ENCODE data around the gene LTBP1. TPM values are rescaled to one million over a fixed set of nuclear protein-coding genes. Genes with fewer than 3 reads are reported as not detected.

The LTBP1 gene
- total and polyA plus RNA-seq, 4 donors, result 5.8 to 57.6 (median 10.2) TPM

DNA sequence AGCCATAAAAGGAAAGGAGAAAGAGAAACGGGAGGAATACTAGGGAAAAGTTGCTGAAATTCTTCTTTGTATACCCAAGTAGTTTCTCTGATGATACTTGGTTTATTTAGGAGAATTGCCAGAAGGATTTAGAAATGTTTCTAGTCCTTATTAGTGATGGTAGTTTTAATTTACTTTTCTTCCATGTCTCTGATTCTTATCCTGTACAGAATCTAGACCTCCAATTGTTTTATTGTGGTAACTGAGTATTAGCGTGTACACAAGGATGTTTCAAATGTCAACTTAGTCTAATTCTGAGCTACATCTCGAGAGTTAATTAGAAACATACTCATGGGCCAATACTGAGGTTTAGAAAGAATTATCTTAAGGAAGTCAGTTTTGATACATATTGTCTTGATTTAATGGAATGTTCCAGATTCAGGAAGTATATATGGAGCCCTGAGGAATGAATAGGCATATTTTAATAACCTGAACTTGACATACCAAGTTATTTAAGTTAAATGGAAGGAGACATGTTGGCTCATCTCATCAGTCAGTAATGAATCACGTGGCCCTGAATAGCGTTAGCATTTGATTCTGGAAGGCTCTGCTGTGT lies 219.6 kb downstream of the LTBP1 start:
- Histone ChIP-seq H3K27me3 (ENCODE audit: control insufficient read depth in 4 of 4, insufficient read depth in 4 of 4, low read length in 3 of 4) (no peaks in the 10 kb centered on the region), H3K27ac (ENCODE audit: low read depth in 1 of 2, low read length in 2 of 2) (no peak overlapping the region), H3K4me3 (ENCODE audit: low read depth in 1 of 3, low read length in 3 of 3) (no peak overlapping the region), H3K9me3 (ENCODE audit: control insufficient read depth in 4 of 4, low read length in 3 of 4) (no peaks in the 10 kb centered on the region), H3K9ac (ENCODE audit: low read depth in 1 of 2, low read length in 2 of 2) (no peak overlapping the region), H3K36me3 (ENCODE audit: control insufficient read depth in 4 of 4, insufficient read depth in 3 of 4, low read depth in 1 of 4, low read length in 3 of 4) (no peaks in the 10 kb centered on the region), H3K4me1 (ENCODE audit: control insufficient read depth in 4 of 4, insufficient read depth in 4 of 4, low read length in 3 of 4) (no peaks in the 10 kb centered on the region)
- no peak for DNase-seq (ENCODE audit: low spot score)
- TF ChIP-seq, protein P1, sequence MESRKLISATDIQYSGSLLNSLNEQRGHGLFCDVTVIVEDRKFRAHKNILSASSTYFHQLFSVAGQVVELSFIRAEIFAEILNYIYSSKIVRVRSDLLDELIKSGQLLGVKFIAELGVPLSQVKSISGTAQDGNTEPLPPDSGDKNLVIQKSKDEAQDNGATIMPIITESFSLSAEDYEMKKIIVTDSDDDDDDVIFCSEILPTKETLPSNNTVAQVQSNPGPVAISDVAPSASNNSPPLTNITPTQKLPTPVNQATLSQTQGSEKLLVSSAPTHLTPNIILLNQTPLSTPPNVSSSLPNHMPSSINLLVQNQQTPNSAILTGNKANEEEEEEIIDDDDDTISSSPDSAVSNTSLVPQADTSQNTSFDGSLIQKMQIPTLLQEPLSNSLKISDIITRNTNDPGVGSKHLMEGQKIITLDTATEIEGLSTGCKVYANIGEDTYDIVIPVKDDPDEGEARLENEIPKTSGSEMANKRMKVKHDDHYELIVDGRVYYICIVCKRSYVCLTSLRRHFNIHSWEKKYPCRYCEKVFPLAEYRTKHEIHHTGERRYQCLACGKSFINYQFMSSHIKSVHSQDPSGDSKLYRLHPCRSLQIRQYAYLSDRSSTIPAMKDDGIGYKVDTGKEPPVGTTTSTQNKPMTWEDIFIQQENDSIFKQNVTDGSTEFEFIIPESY (IDR thresholded peaks at IDR 0.05), result no peak
- TF ChIP-seq SP1 (IDR thresholded peaks at IDR 0.05), result no peak
- WGBS, result 74% methylated on average over 5 of the region's 5 CpGs

DNA sequence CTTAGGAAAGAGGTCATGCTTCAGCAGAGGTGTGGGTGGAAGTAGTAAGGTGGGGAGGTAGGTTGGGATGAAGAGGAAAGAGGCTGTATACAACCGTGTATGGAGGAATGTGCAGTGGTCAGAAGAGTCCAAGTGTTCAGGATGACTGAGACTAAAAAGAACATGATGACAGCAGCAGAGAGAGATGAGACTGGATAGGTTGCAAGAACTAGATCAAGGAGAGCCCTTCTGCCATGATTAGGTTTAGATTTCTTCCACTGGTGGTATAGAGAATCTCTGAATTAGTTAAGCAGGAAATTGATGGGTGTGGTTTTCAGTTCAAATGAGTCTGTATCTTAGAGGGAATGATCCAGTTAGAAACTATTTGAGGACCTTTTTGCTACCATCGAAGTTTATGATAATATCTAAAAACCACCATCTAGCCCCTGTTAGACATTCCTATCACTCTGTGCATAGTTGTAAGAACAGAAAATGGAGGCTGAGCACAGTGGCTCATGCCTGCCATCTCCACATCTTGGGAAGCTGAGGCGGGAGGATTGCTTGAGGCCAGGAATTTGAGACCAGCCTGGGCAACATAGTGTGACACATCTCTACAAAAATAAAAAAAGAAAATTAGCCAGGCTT lies 221.0 kb downstream of the LTBP1 start:
- H3K9me3 ChIP-seq (ENCODE audit: control insufficient read depth in 4 of 4, low read length in 3 of 4), result no peaks in the 10 kb centered on the region
- H3K27ac ChIP-seq (ENCODE audit: low read depth in 1 of 2, low read length in 2 of 2), result no peak overlapping the region
- no peaks in the 10 kb centered on the region for H3K27me3 ChIP-seq (ENCODE audit: control insufficient read depth in 4 of 4, insufficient read depth in 4 of 4, low read length in 3 of 4)
- H3K4me1 ChIP-seq (ENCODE audit: control insufficient read depth in 4 of 4, insufficient read depth in 4 of 4, low read length in 3 of 4), result no peaks in the 10 kb centered on the region
- H3K4me3 ChIP-seq (ENCODE audit: low read depth in 1 of 3, low read length in 3 of 3), result no peak overlapping the region
- H3K9ac ChIP-seq (ENCODE audit: low read depth in 1 of 2, low read length in 2 of 2), result no peak overlapping the region
- WGBS, result 92% methylated on average over 3 of the region's 3 CpGs
- no peak for TF ChIP-seq GABPA (IDR thresholded peaks at IDR 0.05 in 1 of 2, conservative IDR thresholded peaks at IDR 0.05 in 1 of 2)
- no peak for TF ChIP-seq FOXA2 (IDR thresholded peaks at IDR 0.05)
- TF ChIP-seq NR2F2 (IDR thresholded peaks at IDR 0.05), result no peak
- no peak for TF ChIP-seq SP1 (IDR thresholded peaks at IDR 0.05)
- TF ChIP-seq YY1 (IDR thresholded peaks at IDR 0.05), result no peak
- TF ChIP-seq RXRA (IDR thresholded peaks at IDR 0.05), result no peak
- TF ChIP-seq TAF1 (conservative IDR thresholded peaks at IDR 0.05), result no peak
- TF ChIP-seq, protein P2, sequence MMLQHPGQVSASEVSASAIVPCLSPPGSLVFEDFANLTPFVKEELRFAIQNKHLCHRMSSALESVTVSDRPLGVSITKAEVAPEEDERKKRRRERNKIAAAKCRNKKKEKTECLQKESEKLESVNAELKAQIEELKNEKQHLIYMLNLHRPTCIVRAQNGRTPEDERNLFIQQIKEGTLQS (IDR thresholded peaks at IDR 0.05), result no peak
- TF ChIP-seq HNF4A (conservative IDR thresholded peaks at IDR 0.05), result no peak
- TF ChIP-seq EGR1 (IDR thresholded peaks at IDR 0.05; ENCODE audit: low read depth in 2 of 2), result no peak
- TF ChIP-seq, protein P3, sequence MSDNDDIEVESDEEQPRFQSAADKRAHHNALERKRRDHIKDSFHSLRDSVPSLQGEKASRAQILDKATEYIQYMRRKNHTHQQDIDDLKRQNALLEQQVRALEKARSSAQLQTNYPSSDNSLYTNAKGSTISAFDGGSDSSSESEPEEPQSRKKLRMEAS (IDR thresholded peaks at IDR 0.05), result no peak
- TF ChIP-seq, protein P1 (IDR thresholded peaks at IDR 0.05), result no peak
- TF ChIP-seq, protein P4, sequence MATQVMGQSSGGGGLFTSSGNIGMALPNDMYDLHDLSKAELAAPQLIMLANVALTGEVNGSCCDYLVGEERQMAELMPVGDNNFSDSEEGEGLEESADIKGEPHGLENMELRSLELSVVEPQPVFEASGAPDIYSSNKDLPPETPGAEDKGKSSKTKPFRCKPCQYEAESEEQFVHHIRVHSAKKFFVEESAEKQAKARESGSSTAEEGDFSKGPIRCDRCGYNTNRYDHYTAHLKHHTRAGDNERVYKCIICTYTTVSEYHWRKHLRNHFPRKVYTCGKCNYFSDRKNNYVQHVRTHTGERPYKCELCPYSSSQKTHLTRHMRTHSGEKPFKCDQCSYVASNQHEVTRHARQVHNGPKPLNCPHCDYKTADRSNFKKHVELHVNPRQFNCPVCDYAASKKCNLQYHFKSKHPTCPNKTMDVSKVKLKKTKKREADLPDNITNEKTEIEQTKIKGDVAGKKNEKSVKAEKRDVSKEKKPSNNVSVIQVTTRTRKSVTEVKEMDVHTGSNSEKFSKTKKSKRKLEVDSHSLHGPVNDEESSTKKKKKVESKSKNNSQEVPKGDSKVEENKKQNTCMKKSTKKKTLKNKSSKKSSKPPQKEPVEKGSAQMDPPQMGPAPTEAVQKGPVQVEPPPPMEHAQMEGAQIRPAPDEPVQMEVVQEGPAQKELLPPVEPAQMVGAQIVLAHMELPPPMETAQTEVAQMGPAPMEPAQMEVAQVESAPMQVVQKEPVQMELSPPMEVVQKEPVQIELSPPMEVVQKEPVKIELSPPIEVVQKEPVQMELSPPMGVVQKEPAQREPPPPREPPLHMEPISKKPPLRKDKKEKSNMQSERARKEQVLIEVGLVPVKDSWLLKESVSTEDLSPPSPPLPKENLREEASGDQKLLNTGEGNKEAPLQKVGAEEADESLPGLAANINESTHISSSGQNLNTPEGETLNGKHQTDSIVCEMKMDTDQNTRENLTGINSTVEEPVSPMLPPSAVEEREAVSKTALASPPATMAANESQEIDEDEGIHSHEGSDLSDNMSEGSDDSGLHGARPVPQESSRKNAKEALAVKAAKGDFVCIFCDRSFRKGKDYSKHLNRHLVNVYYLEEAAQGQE (IDR thresholded peaks at IDR 0.05), result no peak
- H3K36me3 ChIP-seq (ENCODE audit: control insufficient read depth in 4 of 4, insufficient read depth in 3 of 4, low read depth in 1 of 4, low read length in 3 of 4), result no peaks in the 10 kb centered on the region
- DNase-seq (ENCODE audit: low spot score), result no peak

Data from liver (tissue), 9 donors.